Liver (tissue), 9 donors: ENCODE results near the gene MSH5. TPM values are rescaled to one million over a fixed set of nuclear protein-coding genes. Genes with fewer than 3 reads are reported as not detected.
"Not testable (repeated sequence)": the region's sequence is repeated elsewhere in the genome, so short reads cannot be mapped to it uniquely, and the experiment has no call there.

Experiments
- DNase-seq: peaks from one replicate; pipeline ENCODE4 v3.0.0-alpha.2; 2017; ENCODE audit warnings: low spot score
- H3K27ac ChIP-seq, 2 donors: one replicate each; pipeline ENCODE4 v1.7.0; 2013; ENCODE audit warnings: inconsistent platforms in 2 of 2, low read length in 2 of 2, control low read depth in 1 of 2, low read depth in 1 of 2, mild to moderate bottlenecking in 1 of 2
- H3K27me3 ChIP-seq, 4 donors: one replicate each; pipeline versions ENCODE4 v1.6.1 to v1.7.0; 2013; ENCODE audit warnings: low read length in 3 of 4, inconsistent platforms in 1 of 4, mild to moderate bottlenecking in 1 of 4, moderate library complexity in 1 of 4; ENCODE audit not compliant: control insufficient read depth in 4 of 4, insufficient read depth in 4 of 4
- H3K36me3 ChIP-seq, 4 donors: one replicate each; pipeline versions ENCODE4 v1.6.1 to v1.7.0; 2013; ENCODE audit warnings: low read length in 3 of 4, mild to moderate bottlenecking in 3 of 4, low read depth in 1 of 4, moderate library complexity in 1 of 4; ENCODE audit not compliant: control insufficient read depth in 4 of 4, insufficient read depth in 3 of 4
- H3K4me1 ChIP-seq, 4 donors: one replicate each; pipeline versions ENCODE4 v1.6.1 to v1.7.0; 2013; ENCODE audit warnings: low read length in 3 of 4, mild to moderate bottlenecking in 3 of 4, moderate library complexity in 1 of 4; ENCODE audit not compliant: control insufficient read depth in 4 of 4, insufficient read depth in 4 of 4
- H3K4me3 ChIP-seq, 3 donors: one replicate each; pipeline versions ENCODE4 v1.6.1 to v1.7.0; 2013; ENCODE audit warnings: low read length in 3 of 3, control low read depth in 1 of 3, low read depth in 1 of 3, mild to moderate bottlenecking in 1 of 3
- H3K9ac ChIP-seq, 2 donors: one replicate each; pipeline ENCODE4 v1.7.0; 2013; ENCODE audit warnings: low read length in 2 of 2, mild to moderate bottlenecking in 2 of 2, moderate library complexity in 2 of 2, control low read depth in 1 of 2, low read depth in 1 of 2
- H3K9me3 ChIP-seq, 4 donors: one replicate each; pipeline versions ENCODE4 v1.6.1 to v1.7.0; 2013; ENCODE audit warnings: low read length in 3 of 4; ENCODE audit not compliant: control insufficient read depth in 4 of 4
- ATF3 ChIP-seq: IDR thresholded peaks from 2 replicates; pipeline ENCODE4 v1.6.1; 2016; ENCODE audit warnings: antibody characterized with exemption
- EGR1 ChIP-seq, 2 donors: IDR thresholded peaks; 2 replicates each; pipeline ENCODE4 v1.6.1; 2016 to 2018; ENCODE audit warnings: antibody characterized with exemption in 2 of 2, low read depth in 2 of 2
- FOXA1 ChIP-seq: IDR thresholded peaks from 2 replicates; pipeline ENCODE4 v1.6.1; 2016; ENCODE audit warnings: antibody characterized with exemption
- FOXA2 ChIP-seq: IDR thresholded peaks from 2 replicates; pipeline ENCODE4 v1.6.1; 2016; ENCODE audit warnings: antibody characterized with exemption
- HNF4A ChIP-seq, 2 donors: conservative IDR thresholded peaks; 2 replicates each; pipeline ENCODE4 v1.6.1; 2016; ENCODE audit warnings: antibody characterized with exemption in 2 of 2, mild to moderate bottlenecking in 2 of 2
- HNF4G ChIP-seq: IDR thresholded peaks from 2 replicates; pipeline ENCODE4 v1.6.1; 2016; ENCODE audit warnings: antibody characterized with exemption
- JUND ChIP-seq, 2 donors: IDR thresholded peaks; 2 replicates each; pipeline ENCODE4 v1.6.1; 2016; ENCODE audit warnings: antibody characterized with exemption in 2 of 2
- MAX ChIP-seq: IDR thresholded peaks from 2 replicates; pipeline ENCODE4 v1.6.1; 2016; ENCODE audit warnings: antibody characterized with exemption
- NR2F2 ChIP-seq: IDR thresholded peaks from 2 replicates; pipeline ENCODE4 v1.6.1; 2016; ENCODE audit warnings: antibody characterized with exemption
- RAD21 ChIP-seq, 2 donors: IDR thresholded peaks; 2 replicates each; pipeline ENCODE4 v1.6.1; 2016; ENCODE audit warnings: antibody characterized with exemption in 2 of 2, mild to moderate bottlenecking in 2 of 2
- RXRA ChIP-seq, 2 donors: IDR thresholded peaks; 2 replicates each; pipeline ENCODE4 v1.6.1; 2017 to 2018; ENCODE audit warnings: antibody characterized with exemption in 2 of 2, mild to moderate bottlenecking in 1 of 2
- SP1 ChIP-seq: IDR thresholded peaks from 2 replicates; pipeline ENCODE4 v1.6.1; 2018; ENCODE audit warnings: antibody characterized with exemption, mild to moderate bottlenecking
- TAF1 ChIP-seq: conservative IDR thresholded peaks from 2 replicates; pipeline ENCODE4 v1.6.1; 2016; ENCODE audit warnings: antibody characterized with exemption, mild to moderate bottlenecking
- YY1 ChIP-seq: IDR thresholded peaks from 2 replicates; pipeline ENCODE4 v1.6.1; 2016; ENCODE audit warnings: antibody characterized with exemption, mild to moderate bottlenecking
- ZBTB33 ChIP-seq: IDR thresholded peaks from 2 replicates; pipeline ENCODE4 v1.6.1; 2016; ENCODE audit warnings: antibody characterized with exemption
- WGBS: extraction: QIAGEN DNeasy Blood & Tissue Kit; methylation state at CpG from one replicate; pipeline ENCODE4 v1.1.7; 2013; 5-methylcytosine and 5-hydroxymethylcytosine counted together
- polyA plus RNA-seq, 2 donors: library from polyadenylated mRNA; stranded (reverse) in 1 of 2; unstranded in 1 of 2; fragments of 200-250 nt in 1 of 2; fragments of >200 nt in 1 of 2; fragmentation: Nextera tagmentation in 1 of 2; extraction: Ambion mirVana in 1 of 2; gene quantifications; one replicate each; pipeline versions ENCODE4 v1.2.1 to v1.2.3, GENCODE V29; 2013 to 2015
- total RNA-seq, 2 donors: library from RNA; depleted of rRNA; stranded (reverse); fragments of >200 nt; gene quantifications; one replicate each; pipeline ENCODE4 v1.2.3, GENCODE V29; 2014
- donor health status: healthy.
- donor health status: healthy.
- donor health status: healthy.
- donor health status: healthy.
- donor health status: healthy.

Gene MSH5
- total and polyA plus RNA-seq, 4 donors, result 1.2 to 6.4 (median 4.0) TPM

- Histone ChIP-seq H3K4me3 (no peak overlapping the region), H3K4me1 (peaks cover 0 to 10% (median 6%) of the 10 kb centered on the region in 4 donors), H3K36me3 (peaks cover 0 to 16% (median 7%) of the 10 kb centered on the region in 4 donors), H3K9ac (no peak overlapping the region), H3K27ac (no peak overlapping the region), H3K9me3 (no peaks in the 10 kb centered on the region), H3K27me3 (no peaks in the 10 kb centered on the region)
- TF ChIP-seq HNF4G (no peak), FOXA1 (no peak), RXRA (IDR thresholded peaks at IDR 0.05) (no peak)
- DNase-seq, result no peak
- 85% methylated on average over 3 of the region's 3 CpGs for WGBS
These were observed 52.2 kb downstream of the MSH5 start for GRCh38 chr6:31792090-31792374.

GRCh38 chr6:31792761-31793171 lies 53.0 kb downstream of the MSH5 start:
- no peak for TF ChIP-seq ATF3
- no peak for DNase-seq
- Histone ChIP-seq H3K36me3 (peaks cover 0 to 16% (median 7%) of the 10 kb centered on the region in 4 donors), H3K27me3 (no peaks in the 10 kb centered on the region), H3K9me3 (no peaks in the 10 kb centered on the region), H3K4me3 (no peak overlapping the region), H3K27ac (no peak overlapping the region), H3K9ac (no peak overlapping the region), H3K4me1 (peaks cover 0 to 10% (median 6%) of the 10 kb centered on the region in 4 donors)
- 94% methylated on average over 12 of the region's 12 CpGs for whole genome bisulfite sequencing

- H3K27ac ChIP-seq, H3K4me1 ChIP-seq, H3K9ac ChIP-seq, H3K27me3 ChIP-seq, H3K4me3 ChIP-seq, H3K9me3 ChIP-seq, DNase-seq: not testable (repeated sequence)
- WGBS, result 95% methylated on average over 6 of the region's 6 CpGs
- peaks cover 0 to 16% (median 7%) of the 10 kb centered on the region in 4 donors for H3K36me3 ChIP-seq
These were observed 54.1 kb downstream of the MSH5 start for GRCh38 chr6:31793927-31794245.

- H3K27ac ChIP-seq, result peak overlapping the region; percentile 92 to 94
- no peak for DNase-seq
- H3K27me3 ChIP-seq, result no peaks in the 10 kb centered on the region
- H3K4me1 ChIP-seq, result peaks cover 0 to 10% (median 6%) of the 10 kb centered on the region in 4 donors
- 38% methylated on average over 7 of the region's 7 CpGs for WGBS
- no peaks in the 10 kb centered on the region for H3K9me3 ChIP-seq
- peaks cover 0 to 14% (median 7%) of the 10 kb centered on the region in 4 donors for H3K36me3 ChIP-seq
- H3K9ac ChIP-seq, result peak overlapping the region; percentile 93 to 99
- H3K4me3 ChIP-seq, result peak overlapping the region; percentile 95 to 98 (median 96)
- TF ChIP-seq RAD21 (IDR thresholded peaks at IDR 0.05) (no peak), MAX (no peak), ZBTB33 (no peak), NR2F2 (no peak), EGR1 (IDR thresholded peaks at IDR 0.05; ENCODE audit: low read depth in 2 of 2) (no peak), FOXA2 (no peak), SP1 (no peak), HNF4A (conservative IDR thresholded peaks at IDR 0.05) (no peak), ATF3 (no peak), RXRA (IDR thresholded peaks at IDR 0.05) (no peak), JUND (IDR thresholded peaks at IDR 0.05) (no peak), TAF1 (no peak), FOXA1 (no peak), YY1 (no peak)
These were observed 54.6 kb downstream of the MSH5 start for GRCh38 chr6:31794294-31794865.
